ENCODE measurements around the gene APH1A. TPM values are rescaled to one million over a fixed set of nuclear protein-coding genes. Genes with fewer than 3 reads are reported as not detected.
A peak's percentile ranks its signal among the peaks of the same experiment; 100 is the strongest.

The APH1A gene
- total and polyA plus RNA-seq, 2 of the 13 experiments (the other 11 are each of a cell fraction or from before 2014, with no cell fraction given): 114 to 130 TPM

- POLR2A ChIA-PET: interaction anchor here (1.0 kb wide), 1 partner anchor 45 kb away, joined by 3 read pairs; no protein-coding TSS in a partner anchor
- peak overlapping the region; percentile 90 for H3K9ac ChIP-seq (ENCODE audit: insufficient read depth, low read depth, low read length)
- no peaks in the 10 kb centered on the region for H4K20me1 ChIP-seq (ENCODE audit: insufficient read depth, low read length)
- BruUV-seq (replicated peaks): TSS peak; percentile 81
- CTCF ChIA-PET (ENCODE audit: low intra/inter-chr PET ratio, low total read pairs): no interaction called here
- H3K9me3 ChIP-seq (ENCODE audit: low read length): no peaks in the 10 kb centered on the region
- peak overlapping the region; percentile 83 to 93 (median 84) for H3K4me3 ChIP-seq (replicated peaks in 1 of 3; ENCODE audit: insufficient read depth in 1 of 3, low read depth in 2 of 3, low read length in 3 of 3)
- 0 out of 5 replicates have a peak, but pooled peaks cover 0 to 1% of the 10 kb centered on the region in 2 experiments for H3K36me3 ChIP-seq (replicated peaks in 1 of 2; ENCODE audit: control insufficient read depth in 1 of 2, insufficient read depth in 2 of 2, low read length in 2 of 2)
- H3K27me3 ChIP-seq (ENCODE audit: control insufficient read depth in 1 of 2, insufficient read depth in 2 of 2, low read length in 2 of 2): no peaks in the 10 kb centered on the region; a peak in 2 of 5 replicates
- peaks cover 43% of the 10 kb centered on the region for H3K79me2 ChIP-seq (ENCODE audit: insufficient read depth, low read length)
- peaks cover 31% of the 10 kb centered on the region for H3K4me1 ChIP-seq (ENCODE audit: insufficient read depth, low read length)
- peak overlapping the region; percentile 88 for H3K27ac ChIP-seq (ENCODE audit: extremely low read length, insufficient read depth, low read length)
- in situ Hi-C loops (cut with HindIII; ENCODE audit: extremely low pct_ligation_motif_present, low pct_unique_long_range_greater_than_20kb): no loop called here
- ATAC-seq (peak; percentile 5; the same call in 2 of the 3 replicates), DNase-seq (ENCODE audit: low spot score) (no peak), FAIRE-seq (no peak)
- intact Hi-C loops (cut with micrococcal nuclease; ENCODE audit: unreplicated experiment): no loop called here
- 3% methylated on average over 10 of the region's 27 CpGs for WGBS (ENCODE audit: low lambda C conversion rate)
- H3K4me2 ChIP-seq (ENCODE audit: low read depth, low read length): peak overlapping the region; percentile 72
- no peak overlapping the region for H2AFZ ChIP-seq (ENCODE audit: low read length)
- peak; percentile 34; the same call in 1 of the 2 replicates for TF ChIP-seq SIN3A (IDR thresholded peaks at IDR 0.05; ENCODE audit: borderline replicate concordance, low read depth, low read length)
- TF ChIP-seq ZNF101 (CRISPR knock-in tag; IDR thresholded peaks at IDR 0.05; ENCODE audit: borderline replicate concordance, low read depth): no peak
- TF ChIP-seq SRSF1 (optimal IDR thresholded peaks at IDR 0.05; ENCODE audit: low read depth, low read length): peak; percentile 29
- TF ChIP-seq ZNF598 (CRISPR knock-in tag; IDR thresholded peaks at IDR 0.05; ENCODE audit: borderline replicate concordance): no peak
- TF ChIP-seq ZNF549 (CRISPR knock-in tag; IDR thresholded peaks at IDR 0.05): no peak
- TF ChIP-seq ZNF781 (CRISPR knock-in tag; IDR thresholded peaks at IDR 0.05; ENCODE audit: borderline replicate concordance, not compliant biosample characterization): peak; percentile 1
- TF ChIP-seq ZBTB14 (CRISPR knock-in tag; IDR thresholded peaks at IDR 0.05): 0 out of 2 replicates have a peak, but pooled peaks have one; percentile 1
- TF ChIP-seq NBN (conservative IDR thresholded peaks at IDR 0.05): no peak
- peak; percentile 19; the same call in 1 of the 2 replicates for TF ChIP-seq CTCF (CRISPR knock-in tag; IDR thresholded peaks at IDR 0.05)
- TF ChIP-seq PATZ1 (CRISPR knock-in tag; IDR thresholded peaks at IDR 0.05): peak; percentile 87
- peak; percentile 15; the same call in 1 of the 2 replicates for TF ChIP-seq CCDC6 (CRISPR knock-in tag; IDR thresholded peaks at IDR 0.05)
- TF ChIP-seq ZNF414 (CRISPR knock-in tag; IDR thresholded peaks at IDR 0.05): peak; percentile 2; the same call in 1 of the 2 replicates
- TF ChIP-seq ZNF672 (CRISPR knock-in tag; IDR thresholded peaks at IDR 0.05): peak; percentile 11; the same call in 1 of the 2 replicates
- TF ChIP-seq AGO2 (optimal IDR thresholded peaks at IDR 0.05; ENCODE audit: low read depth, low read length): peak; percentile 0
- peak; percentile 42 for TF ChIP-seq RBFOX2 (IDR thresholded peaks at IDR 0.05; ENCODE audit: low read depth, low read length)
These were observed 33.4 kb downstream of the APH1A start for GRCh38 chr1:150235294-150235851.

Data from HepG2 (cell line).